Retinal pigment epithelial cell (primary cell): ENCODE results near the gene IGF2BP2.

Experiments
- DNase-seq: peaks from one replicate; pipeline ENCODE4 v3.0.0-alpha.2; 2010; ENCODE audit warnings: low read depth
- H3K4me3 ChIP-seq: 2 replicates; pipeline ENCODE4 v1.5.1; 2011; ENCODE audit warnings: mild to moderate bottlenecking, low read length, control low read depth, moderate library complexity
- TF ChIP-seq, protein P1 (sequence below): conservative IDR thresholded peaks from 2 replicates; pipeline ENCODE4 v1.5.1; 2011; ENCODE audit warnings: low read depth, low read length, control low read depth, inconsistent platforms

The IGF2BP2 gene

GRCh38 chr3:185756477-185756876, 68.4 kb downstream of the IGF2BP2 start:
- TF ChIP-seq, protein P1, sequence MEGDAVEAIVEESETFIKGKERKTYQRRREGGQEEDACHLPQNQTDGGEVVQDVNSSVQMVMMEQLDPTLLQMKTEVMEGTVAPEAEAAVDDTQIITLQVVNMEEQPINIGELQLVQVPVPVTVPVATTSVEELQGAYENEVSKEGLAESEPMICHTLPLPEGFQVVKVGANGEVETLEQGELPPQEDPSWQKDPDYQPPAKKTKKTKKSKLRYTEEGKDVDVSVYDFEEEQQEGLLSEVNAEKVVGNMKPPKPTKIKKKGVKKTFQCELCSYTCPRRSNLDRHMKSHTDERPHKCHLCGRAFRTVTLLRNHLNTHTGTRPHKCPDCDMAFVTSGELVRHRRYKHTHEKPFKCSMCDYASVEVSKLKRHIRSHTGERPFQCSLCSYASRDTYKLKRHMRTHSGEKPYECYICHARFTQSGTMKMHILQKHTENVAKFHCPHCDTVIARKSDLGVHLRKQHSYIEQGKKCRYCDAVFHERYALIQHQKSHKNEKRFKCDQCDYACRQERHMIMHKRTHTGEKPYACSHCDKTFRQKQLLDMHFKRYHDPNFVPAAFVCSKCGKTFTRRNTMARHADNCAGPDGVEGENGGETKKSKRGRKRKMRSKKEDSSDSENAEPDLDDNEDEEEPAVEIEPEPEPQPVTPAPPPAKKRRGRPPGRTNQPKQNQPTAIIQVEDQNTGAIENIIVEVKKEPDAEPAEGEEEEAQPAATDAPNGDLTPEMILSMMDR, result no peak
- no peak for DNase-seq
- no peak overlapping the region for H3K4me3 ChIP-seq

DNA sequence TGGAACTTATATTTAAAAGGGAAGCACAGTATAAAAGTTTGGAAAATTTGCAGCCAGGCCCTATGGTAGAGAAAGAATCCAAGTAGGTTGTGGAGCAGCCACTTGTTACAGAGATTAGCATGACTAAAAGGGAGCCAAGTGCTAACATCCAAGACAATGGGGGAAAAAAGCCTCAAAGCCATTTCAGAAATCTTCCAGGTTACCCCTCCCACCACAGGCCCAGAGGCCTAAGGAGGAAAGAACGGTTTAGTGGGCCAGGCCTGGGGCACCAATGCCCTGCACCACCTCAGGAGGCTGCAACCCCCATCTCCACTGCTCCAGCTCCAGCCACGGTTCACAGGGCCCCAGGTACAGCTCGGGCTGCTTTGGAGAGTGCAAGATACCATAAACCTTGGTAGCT, 69.9 kb downstream of the IGF2BP2 start:
- TF ChIP-seq, protein P1, result no peak
- DNase-seq, result no peak
- H3K4me3 ChIP-seq, result no peak overlapping the region

DNA sequence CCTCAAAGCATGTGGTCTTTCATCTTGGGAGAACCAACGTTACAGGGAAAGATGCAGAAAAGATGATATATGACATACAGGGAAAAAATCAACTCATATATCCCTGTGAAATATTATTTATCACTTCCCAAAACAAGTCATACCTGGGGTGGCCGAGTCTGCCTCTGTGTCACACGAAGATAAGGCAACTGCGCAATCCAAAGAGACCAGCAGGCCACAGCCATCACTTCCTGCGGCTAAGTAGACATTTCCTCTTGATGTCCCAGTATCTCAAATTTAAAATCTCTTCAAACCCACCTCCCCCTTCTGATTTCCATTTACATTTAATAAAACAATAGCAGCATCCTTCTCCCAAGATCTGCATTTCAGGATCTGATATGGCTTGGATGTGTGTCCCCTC, 71.5 kb downstream of the IGF2BP2 start:
- TF ChIP-seq, protein P1, result no peak
- H3K4me3 ChIP-seq, result no peak overlapping the region
- DNase-seq, result no peak

DNA sequence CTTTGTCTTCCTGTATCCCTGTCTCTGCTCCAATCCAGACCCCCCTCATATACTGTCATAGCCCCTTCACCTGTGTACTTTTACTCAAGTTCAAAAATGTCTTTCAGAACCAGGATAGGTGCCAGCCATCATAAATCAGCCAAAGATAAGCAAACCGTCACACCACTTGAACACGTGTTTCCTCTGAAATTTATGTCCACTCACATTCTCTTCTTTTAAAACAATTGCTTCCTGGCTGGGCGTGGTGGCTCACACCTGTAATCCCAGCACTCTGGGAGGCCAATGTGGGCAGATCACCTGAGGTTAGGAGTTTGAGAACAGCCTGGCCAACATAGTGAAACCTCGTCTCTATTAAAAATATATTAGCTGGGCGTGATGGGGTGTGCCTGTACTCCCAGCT, 74.1 kb downstream of the IGF2BP2 start:
- no peak for DNase-seq
- no peak overlapping the region for H3K4me3 ChIP-seq
- TF ChIP-seq, protein P1, result no peak

DNA sequence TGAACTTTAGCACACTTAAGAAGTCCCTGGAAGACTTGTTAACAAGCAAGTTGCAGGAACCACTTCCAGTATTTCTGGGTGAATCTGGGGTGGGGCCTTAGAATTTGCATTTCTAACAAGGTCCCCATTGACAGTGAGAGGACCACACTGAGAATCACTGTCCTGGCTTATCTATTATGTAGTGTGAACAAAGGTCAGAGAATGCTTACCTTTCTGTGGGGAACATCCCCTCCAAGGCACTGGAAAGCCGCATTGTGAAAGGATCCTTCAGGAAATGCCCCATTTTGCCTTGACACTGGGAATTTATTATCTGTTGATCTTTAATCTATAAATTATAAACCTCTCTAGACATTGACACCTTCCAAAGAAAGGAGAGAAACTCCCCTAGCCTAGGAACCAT, 74.8 kb downstream of the IGF2BP2 start:
- H3K4me3 ChIP-seq, result no peak overlapping the region
- DNase-seq, result no peak
- TF ChIP-seq, protein P1, result no peak

DNA sequence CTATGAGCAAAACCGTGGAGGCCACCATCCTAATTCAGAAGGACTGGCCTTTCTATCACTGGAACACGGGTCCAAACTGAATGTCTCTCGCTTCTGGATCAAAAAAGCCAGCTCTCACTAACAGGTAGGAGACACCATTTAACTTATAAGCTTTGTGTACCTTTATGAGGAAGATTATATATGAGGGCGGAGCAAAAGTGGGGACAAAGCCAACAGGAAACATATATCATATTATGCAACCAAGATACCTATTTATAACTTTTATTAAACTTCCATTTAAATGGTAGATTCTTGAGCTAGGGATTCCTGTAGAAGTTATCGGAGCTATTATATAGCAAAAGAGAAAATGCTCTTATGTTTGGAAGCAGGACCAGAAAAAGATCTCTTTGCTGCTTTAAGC, 78.4 kb downstream of the IGF2BP2 start:
- TF ChIP-seq, protein P1, result no peak
- DNase-seq, result no peak
- H3K4me3 ChIP-seq, result no peak overlapping the region

DNA sequence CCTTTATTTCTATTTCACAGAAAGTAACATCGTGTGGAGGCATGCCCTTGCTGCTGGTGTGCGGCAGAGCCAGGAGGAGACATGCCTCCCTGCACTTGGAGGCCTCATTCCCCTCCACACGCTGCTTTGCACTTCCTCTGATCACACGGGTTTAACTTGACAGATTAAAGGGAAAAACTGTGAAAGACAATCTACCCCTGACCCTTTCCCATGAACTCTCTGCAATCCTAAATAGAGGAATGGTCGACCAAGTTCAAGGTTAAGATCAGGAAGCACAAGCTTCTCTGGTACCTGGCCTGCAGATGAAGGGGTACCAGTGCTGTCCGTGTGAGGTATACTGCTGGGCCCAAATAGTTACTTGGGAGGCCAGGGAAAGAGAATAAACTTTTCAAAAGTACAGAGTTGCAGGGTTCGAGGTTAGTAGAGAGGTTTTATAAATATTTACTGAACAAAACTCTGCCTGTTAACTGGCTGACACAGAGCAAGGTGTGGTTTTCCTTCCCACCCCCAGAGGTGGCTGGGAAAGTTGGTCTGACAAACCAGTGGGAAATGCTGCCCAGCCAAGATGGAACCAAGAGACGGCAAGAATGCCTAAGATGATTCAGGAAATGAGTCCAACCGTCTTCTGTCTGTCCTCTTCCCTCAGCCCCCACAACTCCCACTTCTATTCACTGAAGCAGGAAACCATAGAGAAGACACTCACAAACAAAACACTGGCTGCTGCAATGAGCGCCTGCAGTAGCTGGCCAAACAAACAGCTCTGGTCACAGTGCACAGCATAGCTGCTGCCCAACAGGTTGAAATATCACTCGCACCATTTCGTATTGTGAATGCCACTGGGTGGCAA, 79.6 kb downstream of the IGF2BP2 start:
- no peak overlapping the region for H3K4me3 ChIP-seq
- DNase-seq, result no peak
- TF ChIP-seq, protein P1, result no peak
